DMS153 treated with DMSO at 0.1 percent for 48 hours (cell line): ENCODE results near the gene CAB39L.
"Not testable (repeated sequence)": the region's sequence is repeated elsewhere in the genome, so short reads cannot be mapped to it uniquely, and the experiment has no call there.

Source experiments
- DNase-seq: peaks from one replicate; lab custom pipeline; 2025; ENCODE audit not compliant: unreplicated experiment; lab: John Stamatoyannopoulos, UW

The CAB39L gene

DNA sequence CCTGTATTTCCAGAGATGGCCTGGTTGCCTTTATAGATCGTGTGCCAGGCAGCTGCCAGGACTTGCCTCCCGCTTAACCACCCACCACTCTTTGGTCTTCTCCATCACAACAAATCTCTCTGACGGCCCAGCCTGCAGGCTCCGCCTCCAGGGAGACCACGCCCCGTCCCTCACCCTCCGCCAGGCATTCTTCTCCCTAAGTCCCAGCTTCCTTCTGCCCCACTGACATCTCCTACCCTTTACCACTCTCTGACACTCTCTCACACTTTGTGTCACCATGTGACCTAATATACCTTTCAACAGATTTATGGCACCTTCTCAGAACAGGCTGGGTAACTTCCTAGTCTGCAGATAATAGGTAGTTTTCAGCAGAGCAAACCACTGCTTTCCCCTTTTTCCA lies 95.1 kb downstream of the CAB39L start:
- DNase-seq, result no peak

GRCh38 chr13:49347650-49348385 lies 96.0 kb downstream of the CAB39L start:
- no peak for DNase-seq

DNA sequence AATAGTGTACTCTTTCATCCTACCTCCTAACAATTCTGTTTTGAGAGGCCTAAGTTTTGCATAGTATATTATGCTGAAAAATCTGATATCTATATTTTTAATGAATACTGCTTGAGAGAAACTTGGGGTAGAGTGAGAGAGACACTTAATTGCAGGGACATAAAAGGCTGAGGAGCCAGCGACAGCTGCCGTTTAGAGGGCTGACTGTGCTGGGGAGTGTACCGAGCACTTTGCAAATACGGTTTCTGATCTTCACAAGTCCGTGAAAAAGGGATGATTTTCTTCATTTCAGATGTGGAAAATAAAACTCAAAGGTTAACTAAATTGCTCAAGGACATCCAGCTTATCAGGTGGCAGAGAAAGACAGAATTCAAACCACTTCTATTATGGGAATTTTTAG lies 97.4 kb downstream of the CAB39L start:
- DNase-seq, result no peak

DNA sequence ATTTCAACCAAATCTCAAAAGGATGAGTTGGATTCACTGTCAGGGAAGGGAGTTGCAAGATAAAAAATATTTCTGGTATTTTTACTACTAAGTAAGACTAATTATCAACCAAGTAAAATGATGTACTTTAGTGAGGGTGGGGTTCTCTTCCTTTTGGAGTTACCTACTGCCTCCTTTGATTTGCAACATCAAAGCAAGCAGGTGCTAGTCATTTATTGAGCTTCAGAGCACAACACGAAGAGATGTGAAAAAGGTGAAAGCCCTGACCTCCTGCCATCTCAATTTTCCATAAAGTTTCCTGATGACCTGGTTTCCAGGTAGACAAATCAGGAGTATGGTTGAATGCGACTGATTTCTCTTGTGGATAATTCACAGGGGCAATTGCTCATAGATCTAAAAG lies 100.1 kb downstream of the CAB39L start:
- DNase-seq, result no peak

GRCh38 chr13:49343255-49343654 lies 100.6 kb downstream of the CAB39L start:
- DNase-seq, result no peak

GRCh38 chr13:49342454-49342853 lies 101.4 kb downstream of the CAB39L start:
- DNase-seq, result no peak

GRCh38 chr13:49341941-49342340 lies 101.9 kb downstream of the CAB39L start:
- no peak for DNase-seq

- DNase-seq, result no peak
Observed at GRCh38 chr13:49341517-49341916, 102.3 kb downstream of the CAB39L start.

DNA sequence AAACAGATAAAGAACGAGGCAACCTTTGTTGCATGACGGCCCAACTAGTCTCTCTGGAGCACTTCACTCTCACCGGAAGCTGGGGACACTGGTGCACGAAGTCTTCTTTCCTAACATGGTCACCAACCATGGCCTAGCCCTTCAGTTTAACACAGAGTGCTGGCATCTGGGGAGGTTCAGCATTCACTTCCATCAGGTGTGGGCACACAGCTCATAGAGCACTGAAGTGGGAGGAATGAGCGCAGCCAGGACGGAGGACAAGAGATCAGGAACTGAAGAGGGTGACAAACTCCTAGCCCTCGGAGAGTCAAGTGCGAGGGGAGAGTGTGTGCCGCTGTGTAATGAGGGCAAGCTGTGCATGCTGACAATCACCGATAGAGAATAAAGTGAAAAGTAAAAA lies 103.7 kb downstream of the CAB39L start:
- DNase-seq, result no peak

DNA sequence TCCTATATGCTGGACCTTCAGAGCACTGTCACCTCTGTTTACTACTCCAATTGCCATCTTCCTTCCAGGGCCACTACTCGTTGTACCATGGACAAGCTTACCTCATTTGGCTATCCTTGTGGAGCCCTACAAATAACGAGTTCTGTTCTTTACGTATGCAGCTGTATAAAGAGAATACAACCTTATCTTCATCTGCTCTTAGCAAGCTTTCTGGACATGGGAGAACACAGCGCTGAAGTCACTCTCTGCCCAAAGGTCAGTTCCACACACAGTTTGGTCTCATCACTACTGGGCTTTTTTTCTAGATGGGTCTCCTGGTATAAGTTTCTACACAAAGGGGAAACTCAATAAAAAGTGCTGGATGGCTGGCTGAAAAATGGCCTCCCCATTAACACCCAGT lies 107.2 kb downstream of the CAB39L start:
- DNase-seq, result no peak

DNA sequence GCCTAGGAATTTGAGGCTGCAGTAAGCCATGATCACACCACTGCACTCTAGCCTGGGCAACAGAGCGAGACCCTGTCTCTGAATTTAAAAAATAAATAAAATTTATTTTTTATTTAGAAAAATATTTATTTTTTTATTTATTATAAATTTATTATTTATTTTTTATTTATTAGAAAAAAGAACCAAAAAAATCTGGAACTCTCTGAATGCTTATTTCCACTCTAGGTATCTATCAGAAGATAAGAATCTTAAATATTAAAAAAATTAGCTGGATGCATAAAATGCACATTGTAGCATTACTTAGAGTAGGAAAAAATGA lies 113.4 kb downstream of the CAB39L start:
- DNase-seq, result no peak

- no peak for DNase-seq
Observed at GRCh38 chr13:49329831-49330545, 113.9 kb downstream of the CAB39L start.

- DNase-seq, result not testable (repeated sequence)
Observed at GRCh38 chr13:49327145-49327544, 116.7 kb downstream of the CAB39L start.

- no peak for DNase-seq
Observed at GRCh38 chr13:49326222-49326917, 117.5 kb downstream of the CAB39L start.

GRCh38 chr13:49323344-49323743 lies 120.5 kb downstream of the CAB39L start:
- no peak for DNase-seq

GRCh38 chr13:49322702-49323101 lies 121.2 kb downstream of the CAB39L start:
- no peak for DNase-seq

- no peak for DNase-seq
Observed at GRCh38 chr13:49320975-49321374, 122.9 kb downstream of the CAB39L start.

DNA sequence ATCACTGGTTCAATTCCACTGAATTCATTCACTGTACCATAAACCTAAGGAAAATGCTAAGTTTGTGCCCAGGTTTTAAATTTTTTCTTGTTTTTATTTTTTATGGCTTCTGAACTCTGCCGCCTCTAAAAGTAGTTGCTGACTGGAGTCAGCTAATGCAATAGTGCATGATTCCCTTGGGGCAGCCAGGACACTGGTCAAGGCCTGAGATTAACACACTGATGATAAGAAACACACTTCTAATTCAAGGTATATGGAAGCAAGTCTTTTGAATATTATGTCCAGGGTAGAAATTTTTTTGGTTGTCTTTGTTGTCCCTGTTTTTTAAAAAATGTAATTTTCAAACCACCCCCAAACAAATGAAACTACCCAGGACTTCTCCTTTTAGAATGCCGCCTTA lies 123.9 kb downstream of the CAB39L start:
- no peak for DNase-seq

DNA sequence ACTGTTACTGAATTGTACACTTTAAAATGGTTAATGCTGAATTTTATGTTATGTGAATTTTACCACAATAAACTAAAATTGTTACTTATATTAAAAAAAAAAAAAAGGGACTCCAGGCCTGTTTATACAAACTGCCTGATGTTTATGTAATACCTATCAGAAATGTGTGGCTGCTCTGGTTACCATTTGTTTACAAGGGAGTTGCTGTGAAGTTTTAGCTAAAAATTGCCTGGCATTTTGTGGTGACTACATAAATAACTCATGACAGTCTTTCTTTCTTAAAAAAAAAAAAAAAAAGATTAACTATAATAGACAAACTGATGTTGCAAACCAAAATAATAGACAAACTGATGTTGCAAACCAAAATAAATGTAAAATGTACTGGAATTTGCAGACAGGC lies 124.3 kb downstream of the CAB39L start:
- no peak for DNase-seq

DNA sequence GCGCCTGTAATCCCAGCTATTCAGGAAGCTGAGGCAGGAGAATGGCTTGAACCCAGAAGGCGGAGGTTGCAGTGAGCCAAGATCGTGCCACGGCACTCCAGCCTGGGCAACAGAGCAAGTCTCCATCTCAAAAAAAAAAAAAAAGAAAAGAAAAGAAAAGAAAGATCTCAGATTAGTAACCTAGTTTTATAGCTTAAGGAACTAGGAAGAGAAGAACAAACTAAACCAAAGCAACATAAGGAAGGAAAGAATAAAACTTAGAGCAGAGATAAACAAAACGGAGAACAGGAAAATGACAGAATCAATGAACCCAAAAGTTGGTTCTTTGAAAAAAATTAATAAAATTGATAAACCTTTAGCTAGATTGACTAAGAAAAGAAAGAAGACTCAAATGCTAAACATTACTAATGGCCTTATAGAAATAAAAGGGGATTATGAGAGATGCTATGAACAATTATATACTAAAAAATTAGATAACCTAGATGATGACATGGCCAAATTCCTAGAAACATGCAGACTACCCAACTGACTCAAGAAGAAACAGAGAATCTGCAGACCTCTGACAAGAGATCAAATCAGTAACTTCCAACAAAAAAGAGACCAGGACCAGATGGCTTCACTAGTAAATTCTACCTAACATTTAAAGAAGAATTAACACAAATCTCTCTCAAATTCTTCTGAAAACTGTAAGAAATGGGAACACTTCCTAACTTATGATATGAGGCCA lies 127.9 kb downstream of the CAB39L start:
- no peak for DNase-seq

- no peak for DNase-seq
Observed at GRCh38 chr13:49315036-49315565, 128.8 kb downstream of the CAB39L start.
